A673 (cell line): ENCODE measurements around the gene CLASP1. TPM values are rescaled to one million over a fixed set of nuclear protein-coding genes. Genes with fewer than 3 reads are reported as not detected.

Source experiments
- BruUV-seq: library from RNA; stranded (reverse); fragments of 400-500 nt; replicated peaks from 2 replicates; lab custom pipeline; 2021; lab: Mats Ljungman, UMichigan
- CTCF ChIA-PET: fragments of 300-600 bp; sonication (Branson Sonifier 250); formaldehyde crosslinking; loops from one replicate; lab custom pipeline; 2022; ENCODE audit warnings: antibody characterized with exemption; lab: Charles Lee
- POLR2A ChIA-PET: fragments of 300-600 bp; sonication (Branson Sonifier 250); formaldehyde crosslinking; loops from one replicate; lab custom pipeline; 2022; ENCODE audit warnings: antibody characterized with exemption; ENCODE audit not compliant: low non-redundant PET; lab: Charles Lee
- DNase-seq: peaks from one replicate; pipeline ENCODE4 v3.0.0-alpha.2; 2015; ENCODE audit warnings: low spot score
- H3K27ac ChIP-seq: fragments of 200-600 bp; sonication (generic); 2 replicates; pipeline ENCODE4 v1.5.1; 2016; ENCODE audit warnings: mixed run types, low read depth, mild to moderate bottlenecking, mixed read lengths, antibody characterized with exemption, low read length; ENCODE audit not compliant: poor library complexity, severe bottlenecking
- H3K27me3 ChIP-seq: fragments of 200-600 bp; sonication (generic); replicated peaks from 2 replicates; pipeline ENCODE4 v1.6.1; 2017; ENCODE audit warnings: mixed run types, low read depth, mild to moderate bottlenecking, mixed read lengths, antibody characterized with exemption, low read length; ENCODE audit not compliant: insufficient read depth, poor library complexity
- H3K36me3 ChIP-seq: fragments of 200-600 bp; sonication (generic); 2 replicates; pipeline ENCODE4 v1.6.1; 2016; ENCODE audit warnings: mixed run types, mild to moderate bottlenecking, mixed read lengths, antibody characterized with exemption, low read length; ENCODE audit not compliant: insufficient read depth, poor library complexity, severe bottlenecking
- H3K4me1 ChIP-seq: fragments of 200-600 bp; sonication (generic); 2 replicates; pipeline ENCODE4 v1.6.1; 2017; ENCODE audit warnings: mixed run types, mild to moderate bottlenecking, mixed read lengths, antibody characterized with exemption, low read length; ENCODE audit not compliant: insufficient read depth, poor library complexity, severe bottlenecking
- H3K4me3 ChIP-seq: fragments of 200-600 bp; sonication (generic); 2 replicates; pipeline ENCODE4 v1.5.1; 2016; ENCODE audit warnings: low read depth, mixed run types, mild to moderate bottlenecking, mixed read lengths, low read length; ENCODE audit not compliant: poor library complexity, severe bottlenecking
- H3K9me3 ChIP-seq: fragments of 200-600 bp; sonication (generic); 2 replicates; pipeline ENCODE4 v1.6.1; 2016; ENCODE audit warnings: mixed run types, low read depth, mild to moderate bottlenecking, mixed read lengths, antibody characterized with exemption, low read length; ENCODE audit not compliant: poor library complexity, severe bottlenecking
- EZH2 ChIP-seq: fragments of 200-600 bp; sonication (generic); IDR thresholded peaks from 2 replicates; pipeline ENCODE4 v1.6.1; 2017; ENCODE audit warnings: borderline replicate concordance, low read depth, mild to moderate bottlenecking, mixed read lengths, antibody characterized with exemption, low read length; ENCODE audit not compliant: poor library complexity, severe bottlenecking
- intact Hi-C: fragments of 100-400 bp; cut with micrococcal nuclease; formaldehyde crosslinking; loops from one replicate; pipeline ENCODE4 v1.10.0; 2022; ENCODE audit not compliant: unreplicated experiment
- total RNA-seq: library from RNA; stranded (reverse); gene quantifications from 2 replicates; pipeline ENCODE4 v1.2.3, GENCODE V29; 2021
- TF ChIP-seq, protein P1 (sequence below): fragments of 300-800, 200-600 bp; sonication (generic); conservative IDR thresholded peaks from 2 replicates; pipeline ENCODE4 v1.5.1; 2017; ENCODE audit warnings: low read depth, mild to moderate bottlenecking, antibody characterized with exemption, low read length, moderate library complexity, mixed read lengths

The CLASP1 gene
- total RNA-seq, 1 experiment from 2014 or later = 69.1 TPM

- Histone ChIP-seq H3K36me3 (peaks cover 15% of the 10 kb centered on the region), H3K4me1 (peaks cover 6% of the 10 kb centered on the region), H3K4me3 (no peak overlapping the region), H3K27ac (no peak overlapping the region), H3K27me3 (no peaks in the 10 kb centered on the region), H3K9me3 (no peaks in the 10 kb centered on the region)
- no TSS peak for BruUV-seq
- no peak for DNase-seq
- POLR2A ChIA-PET = no interaction called here
- no peak for TF ChIP-seq EZH2
- TF ChIP-seq, protein P1, sequence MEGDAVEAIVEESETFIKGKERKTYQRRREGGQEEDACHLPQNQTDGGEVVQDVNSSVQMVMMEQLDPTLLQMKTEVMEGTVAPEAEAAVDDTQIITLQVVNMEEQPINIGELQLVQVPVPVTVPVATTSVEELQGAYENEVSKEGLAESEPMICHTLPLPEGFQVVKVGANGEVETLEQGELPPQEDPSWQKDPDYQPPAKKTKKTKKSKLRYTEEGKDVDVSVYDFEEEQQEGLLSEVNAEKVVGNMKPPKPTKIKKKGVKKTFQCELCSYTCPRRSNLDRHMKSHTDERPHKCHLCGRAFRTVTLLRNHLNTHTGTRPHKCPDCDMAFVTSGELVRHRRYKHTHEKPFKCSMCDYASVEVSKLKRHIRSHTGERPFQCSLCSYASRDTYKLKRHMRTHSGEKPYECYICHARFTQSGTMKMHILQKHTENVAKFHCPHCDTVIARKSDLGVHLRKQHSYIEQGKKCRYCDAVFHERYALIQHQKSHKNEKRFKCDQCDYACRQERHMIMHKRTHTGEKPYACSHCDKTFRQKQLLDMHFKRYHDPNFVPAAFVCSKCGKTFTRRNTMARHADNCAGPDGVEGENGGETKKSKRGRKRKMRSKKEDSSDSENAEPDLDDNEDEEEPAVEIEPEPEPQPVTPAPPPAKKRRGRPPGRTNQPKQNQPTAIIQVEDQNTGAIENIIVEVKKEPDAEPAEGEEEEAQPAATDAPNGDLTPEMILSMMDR = no peak
- intact Hi-C loops = no loop called here
- CTCF ChIA-PET = interaction anchor here (0.5 kb wide), 1 partner anchor 100 kb away, joined by 3 read pairs; no protein-coding TSS in a partner anchor
These were observed 220.0 kb downstream of the CLASP1 start for GRCh38 chr2:121429119-121429903.

DNA sequence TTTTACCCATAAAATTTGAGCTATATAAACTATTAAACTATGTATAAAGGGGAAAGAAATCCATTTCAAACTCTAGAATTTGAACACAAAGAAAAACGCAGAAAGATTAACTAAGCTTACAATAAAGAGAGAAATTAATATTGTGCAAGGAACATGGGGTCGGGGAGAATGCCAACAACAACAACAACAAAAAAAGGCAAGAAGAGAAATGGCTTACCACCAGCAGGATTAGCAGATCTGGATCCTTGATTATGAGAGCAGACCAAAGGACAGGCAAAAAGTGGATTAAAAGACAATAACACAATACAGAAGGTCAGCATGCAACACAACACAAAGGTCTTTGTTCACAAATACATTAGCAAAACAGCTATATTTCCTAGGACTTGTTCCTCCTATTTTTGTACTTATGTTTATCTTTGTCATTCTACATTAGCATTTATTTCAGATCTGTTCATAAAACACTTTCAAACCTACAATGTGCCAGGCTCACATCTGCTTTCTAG is 222.0 kb downstream of the CLASP1 start:
- Histone ChIP-seq H3K27me3 (no peaks in the 10 kb centered on the region), H3K27ac (no peak overlapping the region), H3K36me3 (peaks cover 15% of the 10 kb centered on the region), H3K9me3 (no peaks in the 10 kb centered on the region), H3K4me1 (peaks cover 6% of the 10 kb centered on the region), H3K4me3 (no peak overlapping the region)
- intact Hi-C loops = no loop called here
- BruUV-seq = no TSS peak
- DNase-seq = no peak
- no peak for TF ChIP-seq EZH2
- TF ChIP-seq, protein P1 = no peak
- ChIA-PET POLR2A (no interaction called here), CTCF (no interaction called here)

GRCh38 chr2:121420486-121420885 is 228.8 kb downstream of the CLASP1 start:
- ChIA-PET POLR2A (interaction anchor here (0.6 kb wide), 1 partner anchor 9 kb away, joined by 3 read pairs; no protein-coding TSS in a partner anchor), CTCF (no interaction called here)
- H3K27me3 ChIP-seq = no peaks in the 10 kb centered on the region
- no peak overlapping the region for H3K4me3 ChIP-seq
- no TSS peak for BruUV-seq
- peaks cover 8% of the 10 kb centered on the region for H3K36me3 ChIP-seq
- H3K4me1 ChIP-seq = no peaks in the 10 kb centered on the region
- no peak for TF ChIP-seq EZH2
- TF ChIP-seq, protein P1 = no peak
- intact Hi-C loops = no loop called here
- no peak for DNase-seq
- H3K27ac ChIP-seq = no peak overlapping the region
- H3K9me3 ChIP-seq = no peaks in the 10 kb centered on the region
